GM21619 (cell line): ENCODE results near the gene STK10.

Experiments
- ATAC-seq: cut with Tn5 transposase; IDR thresholded peaks from one replicate; pipeline ENCODE4 v1.9.1; 2021; ENCODE audit not compliant: unreplicated experiment

STK10 gene

GRCh38 chr5:172144931-172145869, 42.8 kb downstream of the STK10 start:
- no peak for ATAC-seq

GRCh38 chr5:172144291-172144815, 43.7 kb downstream of the STK10 start:
- ATAC-seq, result peak; percentile 74

GRCh38 chr5:172143875-172144274, 44.1 kb downstream of the STK10 start:
- ATAC-seq, result no peak

GRCh38 chr5:172142709-172143215, 45.3 kb downstream of the STK10 start:
- ATAC-seq, result no peak

- ATAC-seq, result no peak
Observed at GRCh38 chr5:172141949-172142319, 46.1 kb downstream of the STK10 start.

- ATAC-seq, result no peak
Observed at GRCh38 chr5:172140866-172141265, 47.2 kb downstream of the STK10 start.

GRCh38 chr5:172140120-172140519, 47.9 kb downstream of the STK10 start:
- no peak for ATAC-seq

GRCh38 chr5:172137046-172137445, 51.0 kb downstream of the STK10 start:
- ATAC-seq, result no peak

GRCh38 chr5:172133359-172134029, 54.5 kb downstream of the STK10 start:
- ATAC-seq, result no peak

GRCh38 chr5:172131690-172132089, 56.3 kb downstream of the STK10 start:
- ATAC-seq, result no peak

GRCh38 chr5:172129256-172129910, 58.6 kb downstream of the STK10 start:
- ATAC-seq, result no peak

GRCh38 chr5:172127581-172127980, 60.4 kb downstream of the STK10 start:
- ATAC-seq, result no peak

GRCh38 chr5:172123269-172123692, 64.7 kb downstream of the STK10 start:
- no peak for ATAC-seq

GRCh38 chr5:172119921-172120688, 67.9 kb downstream of the STK10 start:
- no peak for ATAC-seq

- no peak for ATAC-seq
Observed at GRCh38 chr5:172118891-172119290, 69.1 kb downstream of the STK10 start.

GRCh38 chr5:172117977-172118701, 69.9 kb downstream of the STK10 start:
- ATAC-seq, result no peak

GRCh38 chr5:172115541-172115982, 72.5 kb downstream of the STK10 start:
- no peak for ATAC-seq

- peak; percentile 43 for ATAC-seq
Observed at GRCh38 chr5:172114875-172115422, 73.1 kb downstream of the STK10 start.

GRCh38 chr5:172113036-172113435, 75.0 kb downstream of the STK10 start:
- no peak for ATAC-seq
